ENCODE data around the gene EIF2AK3. TPM values are rescaled to one million over a fixed set of nuclear protein-coding genes. Genes with fewer than 3 reads are reported as not detected.
A peak's percentile ranks its signal among the peaks of the same experiment; 100 is the strongest.

Gene EIF2AK3
- polyA plus RNA-seq, 1 of the 3 experiments (the other 2 are of a cell fraction) = 2.2 TPM

GRCh38 chr2:88601286-88601685 is 26.0 kb downstream of the EIF2AK3 start (continued):
- TF ChIP-seq REST (IDR thresholded peaks at IDR 0.05; ENCODE audit: low read depth, low read length) (no peak), TCF12 (IDR thresholded peaks at IDR 0.05) (peak; percentile 25; the same call in 1 of the 2 replicates), RFX5 (IDR thresholded peaks at IDR 0.05; ENCODE audit: low read length) (no peak), ELF1 (IDR thresholded peaks at IDR 0.05) (no peak), CTCF (IDR thresholded peaks at IDR 0.05) (no peak), MXI1 (IDR thresholded peaks at IDR 0.05; ENCODE audit: low read depth, low read length) (peak; percentile 64; the same call in 1 of the 2 replicates), EZH2phosphoT487 (IDR thresholded peaks at IDR 0.05; ENCODE audit: borderline replicate concordance, low read depth) (no peak), IRF3 (IDR thresholded peaks at IDR 0.05; ENCODE audit: low read depth, low read length) (no peak), YY1 (IDR thresholded peaks at IDR 0.05; ENCODE audit: low read depth) (no peak), POLR2AphosphoS5 (IDR thresholded peaks at IDR 0.05; ENCODE audit: low read depth, low read length) (no peak)

- Histone ChIP-seq H3K9me3 (no peaks in the 10 kb centered on the region), H2AFZ (ENCODE audit: low read depth) (no peak overlapping the region), H3K79me2 (ENCODE audit: insufficient read depth) (peaks cover 28% of the 10 kb centered on the region), H3K4me3 (ENCODE audit: low read depth in 2 of 2, low read length in 1 of 2) (peak overlapping the region; percentile 17; a peak in 2 of 4 replicates), H3K27ac (ENCODE audit: low read depth in 2 of 2, low read length in 1 of 2) (peak overlapping the region; percentile 86 to 89), H3K4me2 (peak overlapping the region; percentile 66; the same call in 1 of the 2 replicates), H3F3A (replicated peaks; ENCODE audit: insufficient read depth) (peaks cover 21% of the 10 kb centered on the region), H3K4me1 (ENCODE audit: control insufficient read depth in 1 of 2, insufficient read depth in 2 of 2, low read depth in 1 of 2, low read length in 1 of 2) (peaks cover 26 to 27% of the 10 kb centered on the region in 2 experiments), H3K9ac (peak overlapping the region; percentile 63), H4K20me1 (ENCODE audit: insufficient read depth) (no peaks in the 10 kb centered on the region), H3K9me2 (no peaks in the 10 kb centered on the region), H3K27me3 (ENCODE audit: insufficient read depth) (no peaks in the 10 kb centered on the region), H3K36me3 (replicated peaks in 1 of 2; ENCODE audit: control insufficient read depth in 1 of 2, insufficient read depth in 2 of 2, low read length in 1 of 2) (peaks cover 0 to 3% of the 10 kb centered on the region in 2 experiments)
- CTCF ChIA-PET = interaction anchor here (1.2 to 2.2 kb wide), 4 partner anchors 9 to 73 kb away, joined by 3 to 13 read pairs (median 4); no protein-coding TSS in a partner anchor
- 3% methylated on average over 4 of the region's 4 CpGs for WGBS (ENCODE audit: low lambda C conversion rate)
- peak; percentile 35 for DNase-seq
- POLR2A ChIA-PET = interaction anchor here (0.9 to 1.6 kb wide), 2 partner anchors 18 to 28 kb away, joined by 3 to 5 read pairs; no protein-coding TSS in a partner anchor
- TF ChIP-seq ZBTB33 (IDR thresholded peaks at IDR 0.05; ENCODE audit: borderline replicate concordance, low read depth) (0 out of 2 replicates have a peak, but pooled peaks have one; percentile 37), MEF2A (IDR thresholded peaks at IDR 0.05; ENCODE audit: borderline replicate concordance, low read depth) (peak; percentile 46; the same call in 1 of the 2 replicates), RAD21 (IDR thresholded peaks at IDR 0.05; ENCODE audit: low read length) (no peak), FOXM1 (IDR thresholded peaks at IDR 0.05; ENCODE audit: low read depth) (0 out of 2 replicates have a peak, but pooled peaks have one; percentile 32), NFIC (IDR thresholded peaks at IDR 0.05; ENCODE audit: borderline replicate concordance) (peak; percentile 28; the same call in 1 of the 2 replicates), JUND (IDR thresholded peaks at IDR 0.05) (peak; percentile 97), FOSL2 (IDR thresholded peaks at IDR 0.05; ENCODE audit: borderline replicate concordance, low read depth) (no peak; the same call in none of the 2 replicates), IRF3 (IDR thresholded peaks at IDR 0.05; ENCODE audit: low read depth, low read length) (no peak), PBX3 (IDR thresholded peaks at IDR 0.05) (peak; percentile 80), ELF1 (IDR thresholded peaks at IDR 0.05) (no peak)
Measured at GRCh38 chr2:88600038-88600465, 27.2 kb downstream of the EIF2AK3 start.
